Measurements from ENCODE around the gene IPMK.
A peak's percentile ranks its signal among the peaks of the same experiment; 100 is the strongest.

The IPMK gene

GRCh38 chr10:58300676-58301075, 33.0 kb upstream of the IPMK start:
- H3K27ac ChIP-seq: no peak overlapping the region
- no peak for TF ChIP-seq ZFX (IDR thresholded peaks at IDR 0.05)
- no peak for TF ChIP-seq CTCF (conservative IDR thresholded peaks at IDR 0.05)

- H3K27ac ChIP-seq: no peak overlapping the region
- TF ChIP-seq CTCF (conservative IDR thresholded peaks at IDR 0.05) (peak; percentile 93), ZFX (IDR thresholded peaks at IDR 0.05) (no peak)
These were observed 31.9 kb upstream of the IPMK start for GRCh38 chr10:58299580-58299979.

- H3K27ac ChIP-seq: no peak overlapping the region
- no peak for TF ChIP-seq ZFX (IDR thresholded peaks at IDR 0.05)
- no peak for TF ChIP-seq CTCF (conservative IDR thresholded peaks at IDR 0.05)
These were observed 26.3 kb upstream of the IPMK start for GRCh38 chr10:58293989-58294388.

GRCh38 chr10:58291538-58292174, 24.0 kb upstream of the IPMK start:
- H3K27ac ChIP-seq: no peak overlapping the region
- TF ChIP-seq CTCF (conservative IDR thresholded peaks at IDR 0.05): peak; percentile 88
- TF ChIP-seq ZFX (IDR thresholded peaks at IDR 0.05): no peak

- no peak for TF ChIP-seq CTCF (conservative IDR thresholded peaks at IDR 0.05)
- no peak for TF ChIP-seq ZFX (IDR thresholded peaks at IDR 0.05)
- H3K27ac ChIP-seq: no peak overlapping the region
These were observed 14.9 kb upstream of the IPMK start for GRCh38 chr10:58282615-58283014.

GRCh38 chr10:58281092-58281752, 13.5 kb upstream of the IPMK start:
- no peak overlapping the region for H3K27ac ChIP-seq
- TF ChIP-seq ZFX (IDR thresholded peaks at IDR 0.05) (no peak), CTCF (conservative IDR thresholded peaks at IDR 0.05) (no peak)

- H3K27ac ChIP-seq: no peak overlapping the region
These were observed 12.8 kb upstream of the IPMK start for GRCh38 chr10:58280477-58280876.

More at GRCh38 chr10:58280477-58280876, 12.8 kb upstream of the IPMK start:
- TF ChIP-seq CTCF (conservative IDR thresholded peaks at IDR 0.05): no peak
- no peak for TF ChIP-seq ZFX (IDR thresholded peaks at IDR 0.05)

Data from C4-2B (cell line).